ENCODE data around the gene MEX3C. TPM values are rescaled to one million over a fixed set of nuclear protein-coding genes. Genes with fewer than 3 reads are reported as not detected.

Gene MEX3C
- total and polyA plus RNA-seq, 2 of the 4 experiments (the other 2 are of a cell fraction) = 26.0 to 50.9 TPM

DNA sequence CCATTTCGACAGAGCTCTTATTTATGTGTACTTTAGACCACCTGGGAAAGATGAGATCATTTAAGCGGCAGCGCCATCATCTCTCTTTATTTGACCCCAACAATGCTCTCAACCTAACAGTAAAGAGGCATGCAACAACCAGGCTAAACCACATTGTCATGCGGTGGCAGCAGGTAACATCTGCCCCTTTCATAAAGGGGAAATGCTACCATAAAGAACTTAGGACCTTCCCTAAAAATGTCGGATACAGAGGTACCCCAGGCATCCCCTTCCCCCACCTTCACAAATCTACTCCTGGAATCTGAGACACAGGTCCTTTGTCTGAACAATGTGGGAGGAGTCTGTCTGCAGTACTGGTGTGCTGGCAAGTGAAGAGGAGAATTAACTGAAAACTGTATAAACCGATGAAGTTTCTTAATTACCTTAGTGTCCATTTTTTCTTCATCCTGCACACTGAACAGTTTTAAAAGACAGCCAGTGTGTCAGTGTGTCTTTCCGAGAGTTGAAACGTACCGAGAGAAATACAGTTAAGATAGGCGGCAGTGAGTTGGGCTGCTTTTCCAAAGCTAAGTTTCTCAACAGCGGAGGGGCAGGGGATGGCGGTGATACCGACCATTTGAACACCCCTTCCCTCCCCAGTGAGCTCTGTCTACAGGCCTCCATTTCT lies 1.9 kb downstream of the MEX3C start:
- peak overlapping the region; percentile 88 for H2AFZ ChIP-seq (replicated peaks; ENCODE audit: low read length, poor library complexity)
- WGBS, 2 experiments (ENCODE audit: extremely low coverage in 2 of 2, insufficient read length in 1 of 2) = no CpG with 5 or more reads among the region's 13 CpGs
- no TSS peak for BruUV-seq (replicated peaks)

More for the DNA sequence above, 1.9 kb downstream of the MEX3C start:
- in situ Hi-C loops (cut with MboI; ENCODE audit: low sequenced_read_pairs) = no loop called here
- Histone ChIP-seq H3K27ac (ENCODE audit: insufficient read depth, low read length) (peak overlapping the region; percentile 87), H4K8ac (ENCODE audit: low read depth in 2 of 2, low read length in 2 of 2) (peak overlapping the region; percentile 28 to 70; a peak in 3 of 4 replicates), H4K5ac (ENCODE audit: low read depth, low read length) (peak overlapping the region; percentile 49; the same call in 1 of the 2 replicates), H3K9ac (ENCODE audit: low read depth, low read length) (peak overlapping the region; percentile 96), H2AK5ac (ENCODE audit: low read depth, low read length) (peak overlapping the region; percentile 90; the same call in 1 of the 2 replicates), H2AK9ac (replicated peaks; ENCODE audit: low read depth, low read length, poor library complexity) (peak overlapping the region; percentile 97), H3K14ac (replicated peaks; ENCODE audit: low read depth, low read length) (peak overlapping the region; percentile 76), H4K91ac (ENCODE audit: insufficient read depth, low read depth, low read length) (peak overlapping the region; percentile 85), H3K56ac (ENCODE audit: extremely low read depth, insufficient read depth, low read length) (peak overlapping the region; percentile 84), H3K4ac (ENCODE audit: low read depth, low read length) (peak overlapping the region; percentile 89), H2BK120ac (ENCODE audit: low read depth, low read length) (peak overlapping the region; percentile 53), H2BK20ac (ENCODE audit: low read depth, low read length) (no peak overlapping the region), H3K4me2 (ENCODE audit: low read depth, low read length) (peak overlapping the region; percentile 99), H3K18ac (ENCODE audit: low read depth, low read length) (peak overlapping the region; percentile 76), H3K79me1 (ENCODE audit: low read depth in 1 of 2, low read length in 2 of 2) (peaks cover 0 to 26% of the 10 kb centered on the region in 2 experiments; a peak in 2 of 4 replicates), H3K9me3 (ENCODE audit: control insufficient read depth, insufficient read depth, low read length) (no peaks in the 10 kb centered on the region), H3K4me3 (ENCODE audit: insufficient read depth, low read depth, low read length) (peak overlapping the region; percentile 98), H3K36me3 (ENCODE audit: control insufficient read depth, insufficient read depth, low read length) (no peaks in the 10 kb centered on the region), H3K27me3 (ENCODE audit: control insufficient read depth, insufficient read depth, low read length) (no peaks in the 10 kb centered on the region), H3K9me1 (ENCODE audit: insufficient read depth, low read length) (peaks cover 5% of the 10 kb centered on the region), H4K20me1 (ENCODE audit: insufficient read depth, low read length) (peaks cover 48% of the 10 kb centered on the region), H3K4me1 (ENCODE audit: control insufficient read depth, insufficient read depth, low read length) (peaks cover 6% of the 10 kb centered on the region; the same call in 1 of the 2 replicates), H2BK15ac (ENCODE audit: low read depth, low read length) (0 out of 3 replicates have a peak overlapping the region, but pooled peaks have one; percentile 18), H3K23ac (ENCODE audit: low read depth, low read length) (peak overlapping the region; percentile 93), H2BK5ac (ENCODE audit: low read depth, low read length, poor library complexity, severe bottlenecking) (peak overlapping the region; percentile 75)
- TF ChIP-seq CEBPB (IDR thresholded peaks at IDR 0.05; ENCODE audit: low read depth, low read length) (no peak), SMC3 (IDR thresholded peaks at IDR 0.05; ENCODE audit: low read depth, low read length) (no peak)
- ATAC-seq (ENCODE audit: low read depth) (no peak), DNase-seq (peak; percentile 60)
- intact Hi-C loops (cut with micrococcal nuclease) = loop anchor here (5.0 to 10.0 kb wide), 3 partner anchors 163 to 373 kb away; partner anchors contain the start of genes ELAC1, MRO and SMAD4
- ChIA-PET CTCF (no interaction called here), POLR2A (ENCODE audit: unreplicated experiment) (no interaction called here)
- dilution Hi-C loops (cut with HindIII; ENCODE audit: low sequenced_read_pairs, unreplicated experiment) = no loop called here
